HEK293 (cell line): ENCODE measurements around the gene RNF44.

Experiments
- CTCF ChIA-PET: fragments of 350-600 bp; formaldehyde crosslinking; extraction: SDS; loops from one replicate; lab custom pipeline; 2021; ENCODE audit warnings: antibody characterized with exemption; lab: Yijun Ruan, JAX
- POLR2A ChIA-PET: fragments of 300-600 bp; formaldehyde crosslinking; extraction: SDS; loops from one replicate; lab custom pipeline; 2020; ENCODE audit warnings: antibody characterized with exemption, inconsistent platforms; lab: Yijun Ruan, JAX
- H3K27ac ChIP-seq: fragments of 200-500 bp; sonication (Bioruptor generic); 2 replicates; pipeline ENCODE4 v1.5.1; 2014; ENCODE audit warnings: low read depth, low read length, control low read depth, inconsistent platforms; ENCODE audit errors: extremely low read depth
- H3K36me3 ChIP-seq, 2 experiments: fragments of 200-500 bp in 1 of 2; sonication (Bioruptor generic) in 1 of 2; 1 replicate in 1 of 2; 2 replicates in 1 of 2; pipeline ENCODE4 v1.5.1; 2014 to 2017; ENCODE audit warnings: inconsistent platforms in 2 of 2, low read length in 2 of 2; ENCODE audit not compliant: control insufficient read depth in 2 of 2, insufficient read depth in 1 of 2
- H3K4me1 ChIP-seq: fragments of 200-500 bp; sonication (Bioruptor generic); 2 replicates; pipeline ENCODE4 v1.5.1; 2014; ENCODE audit warnings: mild to moderate bottlenecking, low read length, inconsistent platforms; ENCODE audit not compliant: control insufficient read depth, insufficient read depth
- H3K4me3 ChIP-seq: 2 replicates; pipeline ENCODE4 v1.5.1; 2011; ENCODE audit warnings: low read depth, mild to moderate bottlenecking, control low read depth, low read length, moderate library complexity
- H3K9me3 ChIP-seq: fragments of 200-500 bp; sonication (Bioruptor generic); 2 replicates; pipeline ENCODE4 v1.5.1; 2014; ENCODE audit warnings: low read depth, low read length, inconsistent platforms; ENCODE audit not compliant: control insufficient read depth, insufficient read depth
- BCL11A ChIP-seq: fragments of 450-650 bp; formaldehyde crosslinking; IDR thresholded peaks from 2 replicates; pipeline ENCODE4 v1.5.1; 2016; ENCODE audit warnings: low read depth, missing biosample characterization, missing genetic modification characterization
- EGR2 ChIP-seq: fragments of 450-650 bp; formaldehyde crosslinking; IDR thresholded peaks from 2 replicates; pipeline ENCODE4 v1.5.1; 2016; ENCODE audit warnings: low read depth, missing biosample characterization, missing genetic modification characterization
- GLI4 ChIP-seq: fragments of 450-650 bp; formaldehyde crosslinking; IDR thresholded peaks from 2 replicates; pipeline ENCODE4 v1.5.1; 2016; ENCODE audit warnings: missing biosample characterization, missing genetic modification characterization
- MYNN ChIP-seq: fragments of 450-650 bp; formaldehyde crosslinking; IDR thresholded peaks from 2 replicates; pipeline ENCODE4 v1.5.1; 2016; ENCODE audit warnings: missing biosample characterization, missing genetic modification characterization, borderline replicate concordance
- ZBTB17 ChIP-seq: fragments of 450-650 bp; formaldehyde crosslinking; IDR thresholded peaks from 2 replicates; pipeline ENCODE4 v1.5.1; 2016; ENCODE audit warnings: missing biosample characterization, missing genetic modification characterization
- ZBTB20 ChIP-seq: fragments of 450-650 bp; formaldehyde crosslinking; IDR thresholded peaks from 2 replicates; pipeline ENCODE4 v1.5.1; 2016; ENCODE audit warnings: missing biosample characterization, missing genetic modification characterization
- ZFP69B ChIP-seq: fragments of 450-650 bp; formaldehyde crosslinking; IDR thresholded peaks from 2 replicates; pipeline ENCODE4 v1.5.1; 2016; ENCODE audit warnings: missing biosample characterization, missing genetic modification characterization
- ZIC2 ChIP-seq: fragments of 450-650 bp; formaldehyde crosslinking; IDR thresholded peaks from 2 replicates; pipeline ENCODE4 v1.5.1; 2016; ENCODE audit warnings: missing biosample characterization, missing genetic modification characterization
- ZNF140 ChIP-seq: fragments of 450-650 bp; formaldehyde crosslinking; IDR thresholded peaks from 2 replicates; pipeline ENCODE4 v1.5.1; 2016; ENCODE audit warnings: missing biosample characterization, missing genetic modification characterization
- ZNF174 ChIP-seq: fragments of 450-650 bp; formaldehyde crosslinking; IDR thresholded peaks from 2 replicates; pipeline ENCODE4 v1.5.0; 2017; ENCODE audit warnings: missing biosample characterization, mild to moderate bottlenecking, missing genetic modification characterization
- ZNF184 ChIP-seq: fragments of 450-650 bp; IDR thresholded peaks from 2 replicates; pipeline ENCODE4 v1.5.1; 2018; ENCODE audit warnings: missing biosample characterization, mild to moderate bottlenecking, missing genetic modification characterization
- ZNF416 ChIP-seq: fragments of 450-650 bp; formaldehyde crosslinking; IDR thresholded peaks from 2 replicates; pipeline ENCODE4 v1.5.1; 2016; ENCODE audit warnings: missing biosample characterization, missing genetic modification characterization
- ZNF423 ChIP-seq: fragments of 450-650 bp; formaldehyde crosslinking; IDR thresholded peaks from 2 replicates; pipeline ENCODE4 v1.5.1; 2016; ENCODE audit warnings: missing biosample characterization, missing genetic modification characterization
- ZNF433 ChIP-seq: fragments of 450-650 bp; formaldehyde crosslinking; IDR thresholded peaks from 2 replicates; pipeline ENCODE4 v1.5.1; 2016; ENCODE audit warnings: missing biosample characterization, missing genetic modification characterization, low read depth
- ZNF48 ChIP-seq: fragments of 450-650 bp; formaldehyde crosslinking; IDR thresholded peaks from 2 replicates; pipeline ENCODE4 v1.5.1; 2016; ENCODE audit warnings: missing biosample characterization, missing genetic modification characterization
- ZNF501 ChIP-seq: fragments of 450-650 bp; formaldehyde crosslinking; IDR thresholded peaks from 2 replicates; pipeline ENCODE4 v1.5.1; 2016; ENCODE audit warnings: missing biosample characterization, missing genetic modification characterization
- ZNF623 ChIP-seq: fragments of 450-650 bp; formaldehyde crosslinking; IDR thresholded peaks from 2 replicates; pipeline ENCODE4 v1.5.1; 2016; ENCODE audit warnings: missing biosample characterization, missing genetic modification characterization
- TF ChIP-seq, protein P1 (sequence below): fragments of 450-650 bp; formaldehyde crosslinking; IDR thresholded peaks from 2 replicates; pipeline ENCODE4 v1.5.1; 2016; ENCODE audit warnings: missing biosample characterization, missing genetic modification characterization
- TF ChIP-seq, protein P2 (sequence below): fragments of 450-650 bp; formaldehyde crosslinking; IDR thresholded peaks from 2 replicates; pipeline ENCODE4 v1.5.1; 2016; ENCODE audit warnings: missing biosample characterization, missing genetic modification characterization, borderline replicate concordance
- TF ChIP-seq, protein P3 (sequence below): fragments of 450-650 bp; formaldehyde crosslinking; IDR thresholded peaks from 2 replicates; pipeline ENCODE4 v1.5.1; 2016; ENCODE audit warnings: missing biosample characterization, missing genetic modification characterization
- TF ChIP-seq, protein P4 (sequence below): fragments of 450-650 bp; formaldehyde crosslinking; IDR thresholded peaks from 2 replicates; pipeline ENCODE4 v1.5.1; 2016; ENCODE audit warnings: missing biosample characterization, missing genetic modification characterization
- TF ChIP-seq, protein P5 (sequence below): fragments of 450-650 bp; formaldehyde crosslinking; IDR thresholded peaks from 2 replicates; pipeline ENCODE4 v1.5.1; 2017; ENCODE audit warnings: missing biosample characterization, missing genetic modification characterization

RNF44 gene

DNA sequence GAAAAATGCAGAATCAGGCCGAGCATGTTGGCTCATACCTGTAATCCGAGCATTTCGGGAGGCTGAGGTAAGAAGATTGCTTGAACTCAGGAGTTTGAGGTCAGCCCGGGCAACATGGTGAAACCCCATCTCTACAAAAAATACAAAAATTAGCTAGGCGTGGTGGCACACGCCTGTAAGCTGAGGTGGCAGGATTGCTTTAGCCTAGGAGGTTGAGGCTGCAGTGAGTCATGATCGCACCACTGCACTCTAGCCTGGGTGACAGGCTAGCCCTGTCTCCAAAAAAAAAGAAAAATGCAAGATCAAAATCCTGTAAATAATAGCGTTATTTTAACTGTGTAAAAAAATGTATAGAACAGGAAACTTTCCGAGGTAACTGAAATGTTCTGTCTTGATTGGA is 39.4 kb downstream of the RNF44 start:
- Histone ChIP-seq H3K9me3 (no peaks in the 10 kb centered on the region), H3K4me3 (no peak overlapping the region), H3K27ac (no peak overlapping the region), H3K36me3 (peaks cover 84 to 93% of the 10 kb centered on the region in 2 experiments), H3K4me1 (no peaks in the 10 kb centered on the region)
- ChIA-PET POLR2A (no interaction called here), CTCF (no interaction called here)
- TF ChIP-seq ZNF48 (tag by site-specific recombination) (no peak), ZNF184 (tag by site-specific recombination) (no peak), ZBTB17 (tag by site-specific recombination) (no peak), ZNF433 (tag by site-specific recombination) (no peak), ZIC2 (tag by site-specific recombination) (no peak), BCL11A (tag by site-specific recombination) (no peak), ZNF416 (tag by site-specific recombination) (no peak), GLI4 (tag by site-specific recombination) (no peak), ZNF174 (tag by site-specific recombination) (no peak), ZFP69B (tag by site-specific recombination) (no peak), ZNF501 (tag by site-specific recombination) (no peak)
- TF ChIP-seq, protein P1, sequence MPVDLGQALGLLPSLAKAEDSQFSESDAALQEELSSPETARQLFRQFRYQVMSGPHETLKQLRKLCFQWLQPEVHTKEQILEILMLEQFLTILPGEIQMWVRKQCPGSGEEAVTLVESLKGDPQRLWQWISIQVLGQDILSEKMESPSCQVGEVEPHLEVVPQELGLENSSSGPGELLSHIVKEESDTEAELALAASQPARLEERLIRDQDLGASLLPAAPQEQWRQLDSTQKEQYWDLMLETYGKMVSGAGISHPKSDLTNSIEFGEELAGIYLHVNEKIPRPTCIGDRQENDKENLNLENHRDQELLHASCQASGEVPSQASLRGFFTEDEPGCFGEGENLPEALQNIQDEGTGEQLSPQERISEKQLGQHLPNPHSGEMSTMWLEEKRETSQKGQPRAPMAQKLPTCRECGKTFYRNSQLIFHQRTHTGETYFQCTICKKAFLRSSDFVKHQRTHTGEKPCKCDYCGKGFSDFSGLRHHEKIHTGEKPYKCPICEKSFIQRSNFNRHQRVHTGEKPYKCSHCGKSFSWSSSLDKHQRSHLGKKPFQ (tag by site-specific recombination), result no peak
- TF ChIP-seq, protein P2, sequence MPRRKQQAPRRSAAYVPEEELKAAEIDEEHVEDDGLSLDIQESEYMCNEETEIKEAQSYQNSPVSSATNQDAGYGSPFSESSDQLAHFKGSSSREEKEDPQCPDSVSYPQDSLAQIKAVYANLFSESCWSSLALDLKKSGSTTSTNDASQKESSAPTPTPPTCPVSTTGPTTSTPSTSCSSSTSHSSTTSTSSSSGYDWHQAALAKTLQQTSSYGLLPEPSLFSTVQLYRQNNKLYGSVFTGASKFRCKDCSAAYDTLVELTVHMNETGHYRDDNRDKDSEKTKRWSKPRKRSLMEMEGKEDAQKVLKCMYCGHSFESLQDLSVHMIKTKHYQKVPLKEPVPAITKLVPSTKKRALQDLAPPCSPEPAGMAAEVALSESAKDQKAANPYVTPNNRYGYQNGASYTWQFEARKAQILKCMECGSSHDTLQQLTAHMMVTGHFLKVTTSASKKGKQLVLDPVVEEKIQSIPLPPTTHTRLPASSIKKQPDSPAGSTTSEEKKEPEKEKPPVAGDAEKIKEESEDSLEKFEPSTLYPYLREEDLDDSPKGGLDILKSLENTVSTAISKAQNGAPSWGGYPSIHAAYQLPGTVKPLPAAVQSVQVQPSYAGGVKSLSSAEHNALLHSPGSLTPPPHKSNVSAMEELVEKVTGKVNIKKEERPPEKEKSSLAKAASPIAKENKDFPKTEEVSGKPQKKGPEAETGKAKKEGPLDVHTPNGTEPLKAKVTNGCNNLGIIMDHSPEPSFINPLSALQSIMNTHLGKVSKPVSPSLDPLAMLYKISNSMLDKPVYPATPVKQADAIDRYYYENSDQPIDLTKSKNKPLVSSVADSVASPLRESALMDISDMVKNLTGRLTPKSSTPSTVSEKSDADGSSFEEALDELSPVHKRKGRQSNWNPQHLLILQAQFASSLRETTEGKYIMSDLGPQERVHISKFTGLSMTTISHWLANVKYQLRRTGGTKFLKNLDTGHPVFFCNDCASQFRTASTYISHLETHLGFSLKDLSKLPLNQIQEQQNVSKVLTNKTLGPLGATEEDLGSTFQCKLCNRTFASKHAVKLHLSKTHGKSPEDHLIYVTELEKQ (tag by site-specific recombination), result no peak
- TF ChIP-seq, protein P3, sequence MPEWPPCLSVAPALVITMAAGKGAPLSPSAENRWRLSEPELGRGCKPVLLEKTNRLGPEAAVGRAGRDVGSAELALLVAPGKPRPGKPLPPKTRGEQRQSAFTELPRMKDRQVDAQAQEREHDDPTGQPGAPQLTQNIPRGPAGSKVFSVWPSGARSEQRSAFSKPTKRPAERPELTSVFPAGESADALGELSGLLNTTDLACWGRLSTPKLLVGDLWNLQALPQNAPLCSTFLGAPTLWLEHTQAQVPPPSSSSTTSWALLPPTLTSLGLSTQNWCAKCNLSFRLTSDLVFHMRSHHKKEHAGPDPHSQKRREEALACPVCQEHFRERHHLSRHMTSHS (tag by site-specific recombination), result no peak

DNA sequence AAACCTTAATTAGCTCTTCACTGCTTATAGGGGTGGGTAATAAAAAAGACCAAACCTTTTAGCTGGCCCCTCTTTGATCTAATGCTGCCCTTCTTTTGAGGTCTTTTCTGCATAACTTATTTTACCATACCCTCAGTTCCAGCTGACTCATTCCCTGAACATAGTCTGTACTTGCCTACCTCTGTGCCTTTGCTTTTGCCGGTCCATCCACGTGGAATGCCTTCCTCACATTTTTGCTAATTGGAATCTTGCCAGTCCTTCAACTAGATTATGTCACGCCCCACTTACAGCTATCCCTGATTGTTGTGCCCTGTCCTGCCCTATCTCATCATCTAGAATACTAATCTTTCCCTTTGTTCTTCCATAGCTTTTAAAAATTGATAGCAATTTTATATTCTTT is 44.8 kb downstream of the RNF44 start:
- CTCF ChIA-PET, result no interaction called here
- Histone ChIP-seq H3K27ac (no peak overlapping the region), H3K4me3 (no peak overlapping the region), H3K4me1 (no peaks in the 10 kb centered on the region), H3K36me3 (peaks cover 75 to 85% of the 10 kb centered on the region in 2 experiments), H3K9me3 (no peaks in the 10 kb centered on the region)
- TF ChIP-seq ZNF623 (tag by site-specific recombination) (peak; percentile 33; the same call in 1 of the 2 replicates), ZNF140 (tag by site-specific recombination) (no peak)
- POLR2A ChIA-PET, result no interaction called here

DNA sequence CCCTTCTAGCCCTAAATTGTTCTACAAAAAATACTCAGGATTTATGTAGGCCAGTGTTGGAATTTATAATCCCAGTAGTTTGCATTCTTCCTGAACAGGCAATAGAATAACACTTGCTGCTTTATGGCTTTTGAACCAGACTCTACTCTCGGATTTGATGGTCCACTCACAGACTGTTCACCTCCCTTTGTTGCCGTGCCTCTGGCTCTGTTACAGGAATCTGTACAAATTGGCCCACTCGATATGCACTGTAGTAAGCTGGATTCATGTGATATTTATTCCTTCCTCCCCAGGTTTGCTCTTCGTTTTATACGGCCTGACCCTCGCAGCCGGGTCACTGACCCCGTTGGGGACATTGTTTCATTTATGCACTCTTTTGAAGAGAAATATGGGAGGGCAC is 45.3 kb downstream of the RNF44 start:
- Histone ChIP-seq H3K36me3 (peaks cover 69 to 87% of the 10 kb centered on the region in 2 experiments), H3K4me1 (no peaks in the 10 kb centered on the region), H3K4me3 (no peak overlapping the region), H3K27ac (no peak overlapping the region)
- POLR2A ChIA-PET, result no interaction called here
- no peak for TF ChIP-seq ZBTB20 (tag by site-specific recombination)
- TF ChIP-seq, protein P4, sequence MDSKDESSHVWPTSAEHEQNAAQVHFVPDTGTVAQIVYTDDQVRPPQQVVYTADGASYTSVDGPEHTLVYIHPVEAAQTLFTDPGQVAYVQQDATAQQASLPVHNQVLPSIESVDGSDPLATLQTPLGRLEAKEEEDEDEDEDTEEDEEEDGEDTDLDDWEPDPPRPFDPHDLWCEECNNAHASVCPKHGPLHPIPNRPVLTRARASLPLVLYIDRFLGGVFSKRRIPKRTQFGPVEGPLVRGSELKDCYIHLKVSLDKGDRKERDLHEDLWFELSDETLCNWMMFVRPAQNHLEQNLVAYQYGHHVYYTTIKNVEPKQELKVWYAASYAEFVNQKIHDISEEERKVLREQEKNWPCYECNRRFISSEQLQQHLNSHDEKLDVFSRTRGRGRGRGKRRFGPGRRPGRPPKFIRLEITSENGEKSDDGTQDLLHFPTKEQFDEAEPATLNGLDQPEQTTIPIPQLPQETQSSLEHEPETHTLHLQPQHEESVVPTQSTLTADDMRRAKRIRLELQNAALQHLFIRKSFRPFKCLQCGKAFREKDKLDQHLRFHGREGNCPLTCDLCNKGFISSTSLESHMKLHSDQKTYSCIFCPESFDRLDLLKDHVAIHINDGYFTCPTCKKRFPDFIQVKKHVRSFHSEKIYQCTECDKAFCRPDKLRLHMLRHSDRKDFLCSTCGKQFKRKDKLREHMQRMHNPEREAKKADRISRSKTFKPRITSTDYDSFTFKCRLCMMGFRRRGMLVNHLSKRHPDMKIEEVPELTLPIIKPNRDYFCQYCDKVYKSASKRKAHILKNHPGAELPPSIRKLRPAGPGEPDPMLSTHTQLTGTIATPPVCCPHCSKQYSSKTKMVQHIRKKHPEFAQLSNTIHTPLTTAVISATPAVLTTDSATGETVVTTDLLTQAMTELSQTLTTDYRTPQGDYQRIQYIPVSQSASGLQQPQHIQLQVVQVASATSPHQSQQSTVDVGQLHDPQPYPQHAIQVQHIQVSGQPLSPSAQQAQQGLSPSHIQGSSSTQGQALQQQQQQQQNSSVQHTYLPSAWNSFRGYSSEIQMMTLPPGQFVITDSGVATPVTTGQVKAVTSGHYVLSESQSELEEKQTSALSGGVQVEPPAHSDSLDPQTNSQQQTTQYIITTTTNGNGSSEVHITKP (tag by site-specific recombination), result no peak
- TF ChIP-seq EGR2 (tag by site-specific recombination), result no peak
- TF ChIP-seq MYNN (tag by site-specific recombination), result no peak
- no peak for TF ChIP-seq ZNF423 (tag by site-specific recombination)
- TF ChIP-seq, protein P5, sequence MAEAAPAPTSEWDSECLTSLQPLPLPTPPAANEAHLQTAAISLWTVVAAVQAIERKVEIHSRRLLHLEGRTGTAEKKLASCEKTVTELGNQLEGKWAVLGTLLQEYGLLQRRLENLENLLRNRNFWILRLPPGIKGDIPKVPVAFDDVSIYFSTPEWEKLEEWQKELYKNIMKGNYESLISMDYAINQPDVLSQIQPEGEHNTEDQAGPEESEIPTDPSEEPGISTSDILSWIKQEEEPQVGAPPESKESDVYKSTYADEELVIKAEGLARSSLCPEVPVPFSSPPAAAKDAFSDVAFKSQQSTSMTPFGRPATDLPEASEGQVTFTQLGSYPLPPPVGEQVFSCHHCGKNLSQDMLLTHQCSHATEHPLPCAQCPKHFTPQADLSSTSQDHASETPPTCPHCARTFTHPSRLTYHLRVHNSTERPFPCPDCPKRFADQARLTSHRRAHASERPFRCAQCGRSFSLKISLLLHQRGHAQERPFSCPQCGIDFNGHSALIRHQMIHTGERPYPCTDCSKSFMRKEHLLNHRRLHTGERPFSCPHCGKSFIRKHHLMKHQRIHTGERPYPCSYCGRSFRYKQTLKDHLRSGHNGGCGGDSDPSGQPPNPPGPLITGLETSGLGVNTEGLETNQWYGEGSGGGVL (tag by site-specific recombination), result no peak
- TF ChIP-seq, all 188 proteins: peak for 0
- H3K9me3 ChIP-seq, result no peaks in the 10 kb centered on the region
- CTCF ChIA-PET, result interaction anchor here (1.0 kb wide), 1 partner anchor 44 kb away, joined by 3 read pairs; no protein-coding TSS in a partner anchor
